HG02973 (cell line): ENCODE measurements around the gene HDAC1.
"Not testable (repeated sequence)": the region's sequence is repeated elsewhere in the genome, so short reads cannot be mapped to it uniquely, and the experiment has no call there.

Experiments used
- ATAC-seq: cut with Tn5 transposase; IDR thresholded peaks from one replicate; pipeline ENCODE4 v1.9.1; 2021; ENCODE audit warnings: moderate library complexity; ENCODE audit not compliant: unreplicated experiment

The HDAC1 gene

GRCh38 chr1:32273391-32274208 is 18.3 kb upstream of the HDAC1 start:
- no peak for ATAC-seq

DNA sequence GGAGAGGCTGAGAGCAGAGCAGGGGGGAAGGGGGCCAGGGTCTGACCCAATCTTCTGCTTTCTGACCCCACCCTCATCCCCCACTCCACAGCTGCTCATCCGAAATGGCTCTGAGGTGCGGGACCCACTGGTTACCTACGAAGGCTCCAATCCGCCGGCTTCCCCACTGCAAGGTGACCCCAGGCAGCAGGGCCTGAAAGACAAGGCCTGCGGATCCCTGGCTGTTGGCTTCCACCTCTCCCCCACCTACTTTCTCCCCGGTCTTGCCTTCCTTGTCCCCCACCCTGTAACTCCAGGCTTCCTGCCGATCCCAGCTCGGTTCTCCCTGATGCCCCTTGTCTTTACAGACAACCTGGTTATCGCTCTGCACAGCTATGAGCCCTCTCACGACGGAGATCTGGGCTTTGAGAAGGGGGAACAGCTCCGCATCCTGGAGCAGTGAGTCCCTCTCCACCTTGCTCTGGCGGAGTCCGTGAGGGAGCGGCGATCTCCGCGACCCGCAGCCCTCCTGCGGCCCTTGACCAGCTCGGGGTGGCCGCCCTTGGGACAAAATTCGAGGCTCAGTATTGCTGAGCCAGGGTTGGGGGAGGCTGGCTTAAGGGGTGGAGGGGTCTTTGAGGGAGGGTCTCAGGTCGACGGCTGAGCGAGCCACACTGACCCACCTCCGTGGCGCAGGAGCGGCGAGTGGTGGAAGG is 17.1 kb upstream of the HDAC1 start:
- ATAC-seq = no peak

DNA sequence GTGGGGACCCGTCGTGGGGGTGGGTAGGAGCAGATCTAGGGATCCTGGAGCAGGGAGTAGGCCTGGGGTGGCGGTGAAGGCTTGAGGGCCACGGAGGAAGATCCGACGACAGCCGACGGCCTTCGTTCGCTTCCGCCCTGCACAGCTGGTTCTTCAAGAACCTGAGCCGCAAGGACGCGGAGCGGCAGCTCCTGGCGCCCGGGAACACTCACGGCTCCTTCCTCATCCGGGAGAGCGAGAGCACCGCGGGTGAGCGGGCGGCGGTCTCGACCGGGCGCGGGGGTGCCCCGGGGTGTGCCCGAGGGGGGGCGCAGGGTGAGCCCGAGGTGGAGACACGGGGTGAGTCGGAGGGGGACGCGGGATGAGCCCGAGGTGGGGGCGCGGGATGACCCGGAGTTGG is 16.5 kb upstream of the HDAC1 start:
- no peak for ATAC-seq

- ATAC-seq = no peak
These were observed 15.7 kb upstream of the HDAC1 start for GRCh38 chr1:32276032-32276782.

GRCh38 chr1:32284777-32285176 is 7.1 kb upstream of the HDAC1 start:
- ATAC-seq = not testable (repeated sequence)

DNA sequence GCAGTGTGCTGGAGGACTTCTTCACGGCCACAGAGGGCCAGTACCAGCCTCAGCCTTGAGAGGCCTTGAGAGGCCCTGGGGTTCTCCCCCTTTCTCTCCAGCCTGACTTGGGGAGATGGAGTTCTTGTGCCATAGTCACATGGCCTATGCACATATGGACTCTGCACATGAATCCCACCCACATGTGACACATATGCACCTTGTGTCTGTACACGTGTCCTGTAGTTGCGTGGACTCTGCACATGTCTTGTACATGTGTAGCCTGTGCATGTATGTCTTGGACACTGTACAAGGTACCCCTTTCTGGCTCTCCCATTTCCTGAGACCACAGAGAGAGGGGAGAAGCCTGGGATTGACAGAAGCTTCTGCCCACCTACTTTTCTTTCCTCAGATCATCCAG is 6.2 kb upstream of the HDAC1 start:
- ATAC-seq = no peak

- no peak for ATAC-seq
These were observed 5.1 kb upstream of the HDAC1 start for GRCh38 chr1:32286763-32287162.

GRCh38 chr1:32289256-32289655 is 2.6 kb upstream of the HDAC1 start:
- no peak for ATAC-seq

- peak; percentile 6 for ATAC-seq
These were observed 657 bp upstream of the HDAC1 start for GRCh38 chr1:32291145-32291707.

DNA sequence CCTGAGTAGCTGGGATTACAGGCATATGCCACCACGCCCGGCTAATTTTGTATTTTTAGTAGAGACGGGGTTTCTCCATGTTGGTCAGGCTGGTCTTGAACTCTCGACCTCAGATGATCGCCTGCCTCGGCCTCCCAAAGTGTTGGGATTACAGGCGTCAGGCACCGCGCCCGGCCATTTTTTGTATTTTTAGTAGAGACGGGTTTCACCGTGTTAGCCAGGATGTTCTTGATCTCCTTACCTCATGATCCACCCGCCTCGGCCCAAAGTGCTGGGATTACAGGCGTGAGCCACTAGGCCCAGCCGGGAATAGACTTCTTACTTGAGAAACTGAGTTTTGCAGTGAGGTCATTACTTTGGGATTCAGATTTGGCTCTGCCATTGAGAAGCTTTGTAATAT is 6.3 kb downstream of the HDAC1 start:
- ATAC-seq = not testable (repeated sequence)

DNA sequence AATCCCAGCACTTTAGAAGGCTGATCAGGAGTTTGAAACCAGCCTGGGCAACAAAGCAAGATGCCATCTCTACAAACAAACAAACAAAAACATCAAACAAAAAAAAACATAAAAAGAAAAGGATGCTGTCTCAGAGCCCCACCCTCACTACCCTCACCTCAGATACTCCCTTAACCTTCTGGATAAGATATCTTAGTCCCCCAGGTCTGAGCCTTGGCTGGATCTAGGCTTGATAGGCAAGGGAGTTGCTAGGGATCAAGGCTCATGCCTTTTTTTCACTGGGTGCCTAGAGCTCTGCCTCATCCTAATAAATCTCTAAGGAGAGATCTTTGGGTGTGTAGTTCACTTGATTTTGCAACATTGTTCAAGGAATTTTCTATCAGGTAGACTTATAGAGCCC is 7.4 kb downstream of the HDAC1 start:
- no peak for ATAC-seq

- ATAC-seq = no peak
These were observed 11.5 kb downstream of the HDAC1 start for GRCh38 chr1:32303358-32303757.

GRCh38 chr1:32303997-32304622 is 12.2 kb downstream of the HDAC1 start:
- no peak for ATAC-seq

DNA sequence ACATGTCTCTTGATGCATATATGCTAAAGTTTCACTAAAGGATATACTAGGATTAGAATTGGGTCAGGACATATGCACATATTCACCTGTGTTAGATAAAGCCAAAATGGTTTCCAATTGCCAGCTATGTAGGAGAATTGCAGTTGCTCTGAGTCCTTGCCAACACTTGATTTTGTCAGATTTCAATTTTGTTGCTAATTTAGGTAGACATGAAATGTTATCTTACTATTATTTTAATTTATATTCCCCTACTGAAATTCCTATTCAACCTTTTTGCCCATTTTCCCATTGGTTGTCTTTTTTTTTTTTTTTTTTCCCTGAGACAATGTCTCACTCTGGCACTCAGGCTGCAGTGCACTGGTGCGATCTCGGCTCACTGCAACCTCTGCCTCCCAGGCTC is 13.4 kb downstream of the HDAC1 start:
- ATAC-seq = no peak

DNA sequence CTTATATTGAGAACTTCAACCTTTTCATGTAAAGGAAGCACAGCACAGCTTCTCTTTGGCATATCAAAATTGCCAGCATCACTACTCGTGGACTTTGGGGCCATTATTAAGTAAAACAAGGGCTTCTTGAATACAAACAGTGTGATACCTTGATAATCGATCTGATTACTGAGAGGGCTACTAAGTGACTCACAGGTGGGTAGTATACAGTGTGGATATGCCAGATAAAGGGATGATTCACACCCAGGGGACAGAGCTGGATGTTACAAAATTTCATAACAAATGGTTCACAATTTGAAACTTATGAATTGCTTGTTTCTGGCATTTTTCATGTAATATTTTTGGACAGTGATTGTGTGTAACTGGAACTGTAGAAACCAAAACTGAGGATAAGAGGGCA is 15.4 kb downstream of the HDAC1 start:
- ATAC-seq = no peak

GRCh38 chr1:32309960-32310359 is 18.1 kb downstream of the HDAC1 start:
- no peak for ATAC-seq

DNA sequence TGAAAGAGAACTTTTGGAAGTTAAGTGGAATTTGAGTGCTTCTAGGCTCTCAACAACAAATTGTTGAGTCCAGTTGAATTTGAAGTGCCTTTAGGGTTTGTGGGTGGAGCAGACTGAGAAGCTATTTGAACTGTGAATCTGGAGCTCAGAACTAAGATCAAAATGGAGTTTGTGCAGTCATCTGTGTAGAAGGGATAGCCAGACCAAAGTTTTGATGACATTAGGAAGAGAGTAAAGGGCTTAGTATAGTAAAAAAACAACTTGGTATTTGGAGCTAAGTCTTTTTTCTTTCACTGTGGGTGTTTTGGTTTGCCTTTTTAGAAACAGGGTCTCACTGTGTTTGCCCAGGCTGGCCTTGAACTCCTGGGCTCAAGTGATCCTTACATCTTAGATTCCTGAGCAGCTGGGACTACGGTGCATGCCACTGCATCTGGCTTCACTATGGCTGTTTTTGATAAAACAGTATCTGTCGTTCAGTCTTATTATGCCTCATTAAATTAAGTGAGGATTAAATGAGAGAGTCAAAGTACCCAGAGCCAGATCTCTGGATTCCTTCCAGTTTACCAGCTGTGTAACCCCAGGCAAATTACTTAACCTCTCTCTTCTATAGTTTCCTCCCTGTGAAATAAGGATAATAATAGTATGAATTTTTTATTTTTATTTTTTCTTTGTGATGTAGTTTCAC is 20.0 kb downstream of the HDAC1 start:
- ATAC-seq = no peak

DNA sequence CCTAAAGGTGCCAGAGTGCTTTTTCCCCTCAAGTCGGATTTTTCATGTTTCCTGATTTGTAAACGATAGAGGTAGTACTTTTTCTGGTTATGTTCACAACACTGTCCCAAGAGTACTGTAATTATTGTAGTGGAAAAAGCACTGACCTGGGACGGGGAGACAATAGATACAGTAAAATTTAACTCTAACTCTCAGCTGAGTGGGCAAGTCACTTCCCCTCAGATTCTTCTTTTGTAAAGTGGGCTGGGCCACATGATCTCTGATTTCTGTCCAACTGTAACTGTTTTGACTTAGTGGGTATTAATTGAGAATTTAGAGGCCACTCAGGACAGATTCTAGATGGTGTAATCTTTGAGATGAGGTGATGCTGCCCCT is 25.0 kb downstream of the HDAC1 start:
- ATAC-seq = no peak

DNA sequence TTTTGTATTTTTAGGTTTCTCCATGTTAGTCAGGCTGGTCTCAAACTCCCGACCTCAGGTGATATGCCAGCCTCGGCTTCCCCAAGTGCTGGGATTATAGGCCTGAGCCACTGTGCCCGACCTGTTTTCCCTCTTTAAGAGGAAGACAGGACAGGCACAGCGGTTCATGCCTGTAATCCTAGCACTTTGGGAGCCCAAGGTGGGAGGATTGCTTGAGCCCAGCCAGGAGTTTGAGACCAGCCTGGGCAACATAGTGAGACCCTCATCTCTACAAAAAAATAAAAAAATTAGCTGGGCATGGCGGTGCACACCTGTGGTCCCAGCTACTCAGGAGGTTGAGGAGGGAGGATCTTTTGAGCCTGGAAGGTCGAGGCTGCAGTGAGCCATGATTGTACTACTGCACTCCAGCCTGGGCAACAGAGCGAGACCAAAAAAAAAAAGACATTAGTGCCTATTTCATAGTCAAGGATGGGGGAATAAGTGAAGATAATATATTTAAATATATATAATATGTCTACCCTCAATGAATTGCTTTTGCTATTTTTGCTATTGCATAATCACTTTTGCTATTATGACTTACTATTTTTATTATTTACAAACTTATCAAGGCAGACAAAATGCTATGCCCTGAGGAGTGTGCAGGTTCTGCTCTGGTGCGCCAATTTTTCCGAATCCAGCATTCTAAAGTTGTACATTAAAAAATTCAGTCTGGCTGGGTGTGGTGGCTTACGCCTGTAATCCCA is 26.4 kb downstream of the HDAC1 start:
- no peak for ATAC-seq
